Mesothelial cell of epicardium (in vitro differentiated cells): ENCODE data around the gene ITGA8. TPM values are rescaled to one million over a fixed set of nuclear protein-coding genes. Genes with fewer than 3 reads are reported as not detected.
"Not testable (repeated sequence)": the region's sequence is repeated elsewhere in the genome, so short reads cannot be mapped to it uniquely, and the experiment has no call there.

Source experiments
- DNase-seq, 2 experiments: peaks; one replicate each; pipeline ENCODE4 v3.0.0; 2021; ENCODE audit warnings: low spot score in 2 of 2; ENCODE audit not compliant: unreplicated experiment in 2 of 2
- H3K27ac Mint-ChIP-seq: 2 replicates; pipeline ENCODE4 v1.8.0; 2021; ENCODE audit warnings: mixed read lengths
- H3K27me3 Mint-ChIP-seq: 2 replicates; pipeline ENCODE4 v1.8.0; 2021; ENCODE audit warnings: low read depth, mixed read lengths
- H3K36me3 Mint-ChIP-seq: 2 replicates; pipeline ENCODE4 v1.8.0; 2021; ENCODE audit warnings: mixed read lengths
- H3K4me1 Mint-ChIP-seq: 2 replicates; pipeline ENCODE4 v1.8.0; 2021; ENCODE audit warnings: mixed read lengths
- H3K4me3 Mint-ChIP-seq: 2 replicates; pipeline ENCODE4 v1.8.0; 2021; ENCODE audit warnings: mild to moderate bottlenecking, moderate library complexity, mixed read lengths
- H3K9me3 Mint-ChIP-seq: 2 replicates; pipeline ENCODE4 v1.8.0; 2021; ENCODE audit warnings: mixed read lengths
- total RNA-seq: library from RNA; stranded (reverse); gene quantifications from 3 replicates; pipeline ENCODE4 v1.2.1, GENCODE V29; 2021
- TF ChIP-seq, protein P1 (sequence below): fragments of 200-600 bp; sonication (generic); IDR thresholded peaks from one replicate; pipeline ENCODE4 v1.5.0; 2021; ENCODE audit warnings: antibody characterized with exemption; ENCODE audit not compliant: unreplicated experiment

The ITGA8 gene
- total RNA-seq, 1 donor from 2014 or later, result 21.7 TPM

DNA sequence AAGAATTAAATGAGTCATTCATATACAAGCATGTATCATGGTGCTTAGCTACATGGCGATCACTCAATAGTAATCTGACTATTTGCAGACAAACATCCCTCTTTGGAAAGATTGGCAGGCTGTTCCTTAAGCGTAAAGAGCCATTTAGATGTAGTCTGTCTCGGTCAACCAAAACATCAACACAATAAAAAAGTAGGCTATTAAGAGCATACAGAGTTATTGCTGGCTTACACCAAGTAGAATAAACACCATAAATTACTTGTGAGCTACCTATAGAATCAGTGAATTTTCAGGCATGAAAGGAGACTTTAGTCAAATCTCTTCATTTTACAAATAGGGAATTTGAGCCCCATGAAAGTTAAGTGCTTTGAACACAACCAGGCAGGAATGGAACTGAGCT lies 176.9 kb downstream of the ITGA8 start:
- Mint-ChIP-seq H3K36me3 (peaks cover 5% of the 10 kb centered on the region), H3K4me3 (no peak overlapping the region), H3K4me1 (no peaks in the 10 kb centered on the region), H3K9me3 (peaks cover 30% of the 10 kb centered on the region), H3K27ac (no peak overlapping the region), H3K27me3 (no peaks in the 10 kb centered on the region)
- TF ChIP-seq, protein P1, sequence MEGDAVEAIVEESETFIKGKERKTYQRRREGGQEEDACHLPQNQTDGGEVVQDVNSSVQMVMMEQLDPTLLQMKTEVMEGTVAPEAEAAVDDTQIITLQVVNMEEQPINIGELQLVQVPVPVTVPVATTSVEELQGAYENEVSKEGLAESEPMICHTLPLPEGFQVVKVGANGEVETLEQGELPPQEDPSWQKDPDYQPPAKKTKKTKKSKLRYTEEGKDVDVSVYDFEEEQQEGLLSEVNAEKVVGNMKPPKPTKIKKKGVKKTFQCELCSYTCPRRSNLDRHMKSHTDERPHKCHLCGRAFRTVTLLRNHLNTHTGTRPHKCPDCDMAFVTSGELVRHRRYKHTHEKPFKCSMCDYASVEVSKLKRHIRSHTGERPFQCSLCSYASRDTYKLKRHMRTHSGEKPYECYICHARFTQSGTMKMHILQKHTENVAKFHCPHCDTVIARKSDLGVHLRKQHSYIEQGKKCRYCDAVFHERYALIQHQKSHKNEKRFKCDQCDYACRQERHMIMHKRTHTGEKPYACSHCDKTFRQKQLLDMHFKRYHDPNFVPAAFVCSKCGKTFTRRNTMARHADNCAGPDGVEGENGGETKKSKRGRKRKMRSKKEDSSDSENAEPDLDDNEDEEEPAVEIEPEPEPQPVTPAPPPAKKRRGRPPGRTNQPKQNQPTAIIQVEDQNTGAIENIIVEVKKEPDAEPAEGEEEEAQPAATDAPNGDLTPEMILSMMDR, result no peak
- DNase-seq, result no peak

DNA sequence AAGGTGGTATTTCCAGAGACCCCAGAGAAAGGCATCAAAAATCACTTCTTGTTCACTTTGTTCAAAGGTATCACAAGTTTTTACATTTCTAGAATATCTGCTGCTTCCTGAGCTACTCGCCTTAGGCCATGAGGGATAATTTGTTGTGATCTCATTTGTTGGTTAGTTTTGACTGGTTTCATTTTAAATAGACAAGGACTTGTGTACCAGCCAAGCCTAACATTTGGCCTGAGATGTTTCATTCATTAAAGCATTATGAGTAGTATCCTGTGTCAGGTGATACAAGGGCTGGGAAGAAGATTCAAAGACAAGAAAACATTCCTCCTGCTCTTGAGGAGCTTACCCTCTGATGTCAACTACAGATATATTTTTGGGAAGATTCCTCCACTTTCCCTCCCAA lies 178.3 kb downstream of the ITGA8 start:
- Mint-ChIP-seq H3K36me3 (peaks cover 5% of the 10 kb centered on the region), H3K27me3 (no peaks in the 10 kb centered on the region), H3K4me1 (no peaks in the 10 kb centered on the region), H3K4me3 (no peak overlapping the region), H3K27ac (no peak overlapping the region), H3K9me3 (peaks cover 30% of the 10 kb centered on the region)
- TF ChIP-seq, protein P1, result no peak
- DNase-seq, result no peak

DNA sequence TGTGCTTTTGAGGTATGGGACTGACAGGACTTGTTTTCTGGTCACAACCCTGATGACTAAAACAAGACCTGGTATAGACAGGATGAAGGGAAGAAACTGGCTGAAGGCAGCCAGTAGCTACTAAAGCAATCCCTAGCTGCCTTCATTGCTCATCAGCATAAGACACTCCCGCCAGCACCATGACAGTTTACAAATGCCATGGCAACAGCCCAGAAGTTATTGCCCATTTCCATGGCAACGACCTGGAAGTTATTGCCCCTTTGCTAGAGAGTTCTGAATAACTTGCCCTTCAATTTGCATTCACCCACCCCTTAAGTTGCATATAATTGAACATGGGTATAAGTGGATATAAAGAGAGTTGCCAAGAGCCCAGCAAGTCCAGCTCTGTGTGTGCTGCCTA lies 179.0 kb downstream of the ITGA8 start:
- Mint-ChIP-seq H3K4me1 (no peaks in the 10 kb centered on the region), H3K27ac (no peak overlapping the region), H3K36me3 (peaks cover 5% of the 10 kb centered on the region), H3K9me3 (peaks cover 26% of the 10 kb centered on the region), H3K27me3 (no peaks in the 10 kb centered on the region), H3K4me3 (no peak overlapping the region)
- TF ChIP-seq, protein P1, result no peak
- DNase-seq, result no peak

DNA sequence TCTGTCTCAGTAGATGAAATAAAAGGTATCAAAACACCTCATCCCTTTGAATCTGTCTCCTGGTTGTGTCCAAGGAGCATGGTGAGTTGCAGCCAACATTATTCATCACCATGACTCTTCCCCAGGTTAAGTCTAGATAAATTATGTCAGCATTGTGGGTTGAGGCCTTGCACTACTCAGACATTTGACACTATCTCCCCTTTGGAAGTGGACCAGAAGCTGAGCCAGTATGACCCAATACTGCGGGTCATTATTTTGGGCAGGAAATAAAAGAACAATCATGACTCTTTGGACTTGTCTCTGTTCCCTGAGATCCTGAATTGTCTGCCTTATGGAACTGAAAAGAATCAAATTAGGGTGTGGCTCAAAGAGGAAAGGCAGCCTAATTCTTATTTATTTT lies 180.5 kb downstream of the ITGA8 start:
- Mint-ChIP-seq H3K36me3 (peaks cover 5% of the 10 kb centered on the region), H3K27me3 (peaks cover 2% of the 10 kb centered on the region), H3K9me3 (peaks cover 16% of the 10 kb centered on the region), H3K4me1 (no peaks in the 10 kb centered on the region), H3K27ac (no peak overlapping the region), H3K4me3 (no peak overlapping the region)
- no peak for DNase-seq
- TF ChIP-seq, protein P1, result no peak

DNA sequence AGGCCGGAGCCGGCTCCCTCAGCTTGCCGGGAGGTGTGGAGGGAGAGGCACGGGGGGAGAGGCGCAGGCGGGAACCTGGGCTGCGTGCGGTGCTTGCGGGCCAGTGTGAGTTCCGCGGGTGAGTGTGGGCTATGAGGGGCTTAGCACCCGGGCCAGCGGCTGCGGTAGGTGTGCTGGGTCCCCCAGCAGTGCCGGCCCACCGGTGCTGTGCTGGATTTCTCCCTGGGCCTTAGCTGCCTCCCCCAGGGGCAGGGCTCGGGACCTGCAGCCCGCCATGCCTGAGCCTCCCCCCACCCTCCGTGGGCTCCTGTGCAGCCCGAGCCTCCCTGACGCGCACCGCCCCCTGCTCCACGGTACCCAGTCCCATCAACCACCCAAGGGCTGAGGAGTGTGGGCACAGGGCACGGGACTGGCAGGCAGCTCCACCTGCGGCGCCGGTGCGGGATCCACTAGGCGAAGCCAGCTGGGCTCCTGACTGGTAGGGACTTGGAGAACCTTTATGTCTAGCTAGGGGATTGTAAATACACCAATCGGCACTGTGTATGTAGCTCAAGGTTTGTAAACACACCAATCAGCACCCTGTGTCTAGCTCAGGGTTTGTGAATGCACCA lies 184.7 kb downstream of the ITGA8 start:
- H3K27ac Mint-ChIP-seq, H3K4me1 Mint-ChIP-seq, H3K4me3 Mint-ChIP-seq, H3K9me3 Mint-ChIP-seq, H3K36me3 Mint-ChIP-seq, H3K27me3 Mint-ChIP-seq, DNase-seq: not testable (repeated sequence)

DNA sequence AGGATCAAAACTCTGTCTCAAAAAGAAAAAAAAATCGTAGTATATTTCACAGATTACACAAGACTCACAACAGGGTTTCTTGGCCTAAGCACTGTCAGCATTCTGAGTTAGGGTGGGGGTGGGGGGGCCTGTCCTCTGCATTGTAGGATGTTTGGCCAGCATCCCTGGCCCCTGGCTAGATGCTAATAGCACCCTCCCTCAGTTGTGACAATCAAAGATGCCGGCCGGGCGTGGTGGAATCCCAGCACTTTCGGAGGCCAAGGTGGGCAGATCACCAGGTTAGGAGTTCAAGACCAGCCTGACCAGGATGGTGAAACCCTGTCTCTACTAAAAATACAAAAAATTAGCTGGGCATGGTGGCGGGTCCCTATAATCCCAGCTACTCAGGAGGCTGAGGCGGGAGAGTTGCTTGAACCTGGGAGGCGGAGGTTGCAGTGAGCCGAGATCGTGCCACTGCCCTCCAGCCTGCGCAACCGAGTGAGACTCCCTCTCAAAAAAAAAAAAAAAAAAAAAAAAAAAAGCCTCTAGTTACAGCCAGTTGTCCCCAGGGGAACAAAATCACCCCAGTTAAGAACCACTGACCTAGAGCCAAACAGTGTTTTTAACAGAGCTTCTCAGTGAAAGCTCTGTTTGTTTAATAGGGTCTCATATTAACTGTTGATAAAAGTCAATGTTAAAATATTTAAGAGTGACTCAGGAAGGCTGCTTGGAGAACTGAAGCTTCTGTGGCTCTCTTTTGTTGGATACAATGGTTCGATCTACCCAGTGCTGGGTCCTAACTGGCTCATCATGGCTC lies 187.6 kb downstream of the ITGA8 start:
- no peaks in the 10 kb centered on the region for H3K36me3 Mint-ChIP-seq

More for the DNA sequence above, 187.6 kb downstream of the ITGA8 start:
- Mint-ChIP-seq H3K27ac (no peak overlapping the region), H3K9me3 (no peaks in the 10 kb centered on the region), H3K27me3 (peaks cover 6% of the 10 kb centered on the region), H3K4me1 (peaks cover 13% of the 10 kb centered on the region), H3K4me3 (no peak overlapping the region)
- DNase-seq, result no peak
- TF ChIP-seq, protein P1, result no peak
